ENCODE measurements around the gene NFU1.
"Not testable (repeated sequence)": the region's sequence is repeated elsewhere in the genome, so short reads cannot be mapped to it uniquely, and the experiment has no call there.

NFU1 gene

DNA sequence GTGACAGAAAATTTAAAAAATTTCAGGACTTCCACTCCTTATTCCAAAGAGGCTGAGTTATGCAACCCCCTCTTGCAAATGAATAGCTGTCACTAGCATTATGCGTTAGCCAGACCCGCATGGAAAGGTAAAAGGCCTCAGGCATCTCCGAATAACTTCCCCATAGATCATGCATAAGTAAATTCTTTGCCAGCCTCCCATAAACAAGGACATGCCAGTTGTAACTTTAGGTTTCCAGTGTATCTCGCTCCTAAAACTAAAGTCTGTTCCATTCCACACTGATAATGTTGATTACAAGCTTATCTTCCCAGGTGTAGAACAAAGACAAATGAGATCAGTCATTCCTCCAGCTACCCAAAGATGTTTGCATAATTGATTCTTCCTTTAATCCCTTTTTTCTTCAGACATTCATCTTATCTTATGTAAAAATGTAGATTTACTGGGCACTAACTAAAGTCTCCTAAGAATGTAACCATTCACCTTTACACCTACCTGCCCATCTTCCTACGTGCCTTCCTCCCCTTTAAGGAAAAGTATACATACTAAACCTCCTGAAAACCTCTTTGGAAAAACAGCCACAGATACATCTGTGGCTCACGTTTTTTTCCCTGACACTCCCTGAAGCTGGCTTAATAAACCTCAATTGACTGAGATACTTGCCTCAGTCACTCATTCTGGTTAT lies 13.6 kb upstream of the NFU1 start:
- DNase-seq = no peak

DNA sequence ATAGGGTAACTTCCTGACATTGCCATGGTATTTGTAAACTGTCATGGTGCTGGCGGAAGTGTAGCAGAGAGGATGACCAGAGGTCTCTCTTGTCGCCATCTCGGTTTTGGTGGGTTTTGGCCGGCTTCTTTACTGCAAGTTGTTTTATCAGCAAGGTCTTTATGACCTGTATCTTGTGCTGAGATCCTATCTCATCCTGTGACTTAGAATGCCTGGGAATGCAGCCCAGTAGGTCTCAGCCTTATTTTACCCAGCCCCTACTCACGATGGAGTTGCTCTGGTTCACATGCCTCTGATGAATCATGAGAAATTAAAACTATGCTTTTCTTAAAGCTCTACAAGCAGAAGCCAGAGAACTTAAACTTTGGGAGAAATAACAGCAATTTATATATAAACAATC lies 12.7 kb upstream of the NFU1 start:
- no peak for DNase-seq

DNA sequence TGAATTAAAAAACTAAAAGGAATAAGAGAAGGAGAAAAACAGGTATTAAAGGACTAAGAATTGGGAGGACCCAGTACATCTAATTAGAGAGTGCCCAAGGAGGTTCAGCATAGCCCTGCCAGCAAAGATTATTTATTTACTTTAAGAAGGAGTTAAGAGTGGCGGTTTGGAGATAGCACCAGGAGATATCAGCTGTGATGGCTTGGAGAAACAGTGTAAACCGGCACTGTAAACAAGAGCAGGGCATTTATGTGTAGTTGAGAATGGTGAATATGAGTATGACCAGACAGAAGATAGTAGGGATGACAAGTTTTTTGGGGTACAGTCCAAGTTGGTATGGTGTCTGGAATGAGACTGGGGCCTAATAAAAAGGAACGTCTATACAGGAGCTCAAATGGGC lies 6.4 kb upstream of the NFU1 start:
- not testable (repeated sequence) for DNase-seq

DNA sequence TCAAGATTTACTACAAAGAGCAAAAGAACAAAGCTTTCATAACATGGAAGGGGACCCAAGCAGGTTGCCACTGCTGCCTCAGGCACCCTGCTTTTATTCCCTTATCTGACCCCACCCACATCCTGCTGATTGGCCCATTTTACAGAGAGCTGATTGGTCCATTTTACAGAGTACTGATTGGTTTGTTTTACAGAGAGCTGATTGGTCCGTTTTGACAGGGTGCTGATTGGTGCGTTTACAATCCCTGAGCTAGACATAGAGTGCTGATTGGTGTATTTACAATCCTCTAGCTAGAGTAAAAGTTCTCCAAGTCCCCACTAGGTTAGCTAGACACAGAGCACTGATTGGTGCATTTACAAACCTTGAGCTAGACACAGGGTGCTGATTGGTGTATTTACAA lies 2.3 kb upstream of the NFU1 start:
- peak; percentile 8 for DNase-seq

DNA sequence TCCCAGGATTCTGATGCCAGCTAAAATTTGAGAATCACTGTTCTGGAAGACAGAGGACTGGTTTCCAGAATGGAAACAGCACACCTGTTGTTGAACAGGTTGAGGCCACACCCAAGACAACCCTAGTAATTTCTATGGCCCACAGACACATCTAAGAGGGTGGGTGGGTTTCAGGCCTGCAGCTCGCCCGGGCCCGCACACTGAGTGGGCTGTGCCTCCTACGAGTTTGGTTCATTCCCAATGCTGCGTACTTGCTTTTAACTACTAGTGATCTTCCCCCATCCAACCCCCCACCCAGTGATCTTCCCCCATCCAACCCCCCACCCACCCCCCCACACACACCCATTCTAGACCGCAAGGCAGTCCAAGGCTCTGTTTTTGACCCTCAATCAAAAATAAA lies 1.3 kb upstream of the NFU1 start:
- DNase-seq = no peak

- no peak for DNase-seq
These were observed 518 bp upstream of the NFU1 start for GRCh38 chr2:69437751-69438154.

- DNase-seq = no peak
These were observed 668 bp downstream of the NFU1 start for GRCh38 chr2:69436596-69436937.

GRCh38 chr2:69434753-69435152 lies 2.5 kb downstream of the NFU1 start:
- no peak for DNase-seq

DNA sequence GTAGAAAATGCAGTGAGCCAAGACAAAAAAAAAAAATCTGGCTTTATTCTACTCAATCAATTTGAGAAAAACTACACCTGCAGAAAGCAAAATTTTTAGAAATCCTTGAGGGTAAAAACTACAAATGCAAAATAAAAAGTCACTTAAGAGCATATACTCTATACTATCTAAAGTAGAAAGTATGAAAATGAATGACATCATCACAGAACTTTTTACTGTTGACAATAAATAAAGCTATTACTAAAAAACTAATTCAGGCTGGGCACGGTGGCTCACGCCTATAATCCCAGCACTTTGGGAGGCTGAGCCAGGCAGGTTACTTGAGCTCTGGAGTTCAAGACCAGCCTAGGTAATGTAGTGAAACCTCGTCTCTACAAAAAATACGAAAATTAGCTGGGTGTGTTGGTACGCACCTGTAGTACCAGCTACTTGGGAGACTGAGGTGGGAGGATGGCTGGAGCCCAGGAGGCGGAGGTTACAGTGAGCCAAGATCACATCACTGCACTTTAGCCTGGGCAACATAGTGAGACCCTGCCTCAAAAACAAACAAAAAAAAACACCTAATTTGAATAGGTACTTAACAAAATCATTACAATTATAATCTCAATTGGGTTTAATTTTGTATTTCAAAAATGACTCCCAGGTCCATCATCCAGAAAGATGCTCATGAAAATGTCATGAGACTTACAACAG lies 7.6 kb downstream of the NFU1 start:
- DNase-seq = no peak

DNA sequence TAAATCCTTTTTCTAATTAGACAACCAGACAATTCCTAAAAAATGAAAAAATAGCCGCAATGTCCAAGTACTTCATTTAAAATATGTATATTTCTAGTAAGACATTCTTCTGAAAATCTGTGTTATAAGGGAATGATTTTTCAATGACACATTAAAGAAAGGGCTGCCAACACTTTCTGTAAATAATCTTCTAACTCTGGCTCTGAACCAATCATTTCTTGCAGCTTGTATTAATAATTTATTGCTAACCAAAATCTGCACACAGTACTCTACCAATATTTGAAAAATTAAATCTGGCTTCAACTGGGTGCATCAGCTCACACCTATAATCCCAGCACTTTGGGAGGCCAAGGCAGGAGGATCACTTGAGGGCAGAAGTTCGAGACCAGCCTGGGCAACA lies 8.3 kb downstream of the NFU1 start:
- no peak for DNase-seq

DNA sequence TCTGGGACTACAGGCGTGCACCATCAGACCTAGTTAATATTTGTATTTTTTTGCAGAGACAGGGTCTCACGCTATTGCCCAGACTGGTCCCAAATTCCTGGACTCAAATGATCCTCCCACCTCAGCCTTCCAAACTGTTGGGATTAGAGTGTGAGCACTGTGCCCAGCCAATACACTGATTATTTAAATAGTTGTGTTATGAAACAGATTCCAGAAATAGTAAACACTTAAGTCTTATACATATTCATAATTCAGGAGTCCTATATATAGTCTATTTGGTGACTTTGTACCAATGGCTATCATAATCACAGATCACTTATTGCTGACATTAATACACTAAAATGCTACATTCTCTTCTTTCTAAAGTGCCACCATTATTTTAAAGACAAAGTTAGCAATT lies 12.8 kb downstream of the NFU1 start:
- DNase-seq = no peak

DNA sequence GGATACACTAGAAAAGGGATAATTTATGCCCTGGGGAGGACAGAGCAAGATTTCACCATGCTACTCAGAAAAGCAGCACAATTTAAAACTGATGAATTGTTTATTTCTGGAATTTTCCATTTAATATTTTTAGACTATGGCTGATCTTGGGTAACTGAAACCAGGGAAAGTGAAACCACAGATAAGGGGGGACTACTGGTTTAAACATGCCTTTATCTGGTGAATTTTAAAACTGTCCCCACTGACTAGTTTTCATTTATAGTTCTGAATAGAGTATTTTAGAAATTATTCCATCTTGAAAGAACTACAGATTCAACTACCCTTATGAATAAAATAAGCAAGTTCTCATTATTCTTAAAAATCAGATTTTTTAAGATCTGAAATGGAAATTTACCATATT lies 15.0 kb downstream of the NFU1 start:
- DNase-seq = no peak

- not testable (repeated sequence) for DNase-seq
These were observed 18.1 kb downstream of the NFU1 start for GRCh38 chr2:69419111-69419510.

DNA sequence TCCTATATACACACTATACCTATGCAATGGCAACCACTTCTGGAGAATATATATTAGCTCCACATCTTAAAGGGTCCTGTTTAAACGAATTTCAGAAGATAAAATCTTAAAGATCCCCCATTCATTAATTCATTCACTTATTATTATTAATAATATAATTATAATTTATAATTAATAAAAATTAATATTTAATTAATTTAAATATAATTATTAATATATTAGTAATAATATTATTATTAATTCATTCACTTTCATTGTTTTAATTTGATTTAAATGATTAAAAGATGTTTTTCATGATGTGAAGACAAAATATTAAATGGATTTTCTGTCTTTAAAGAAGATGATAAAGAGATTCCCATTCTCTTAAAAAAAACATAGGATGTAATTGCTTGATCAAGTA lies 21.1 kb downstream of the NFU1 start:
- no peak for DNase-seq

- DNase-seq = no peak
These were observed 26.1 kb downstream of the NFU1 start for GRCh38 chr2:69411120-69411519.

DNA sequence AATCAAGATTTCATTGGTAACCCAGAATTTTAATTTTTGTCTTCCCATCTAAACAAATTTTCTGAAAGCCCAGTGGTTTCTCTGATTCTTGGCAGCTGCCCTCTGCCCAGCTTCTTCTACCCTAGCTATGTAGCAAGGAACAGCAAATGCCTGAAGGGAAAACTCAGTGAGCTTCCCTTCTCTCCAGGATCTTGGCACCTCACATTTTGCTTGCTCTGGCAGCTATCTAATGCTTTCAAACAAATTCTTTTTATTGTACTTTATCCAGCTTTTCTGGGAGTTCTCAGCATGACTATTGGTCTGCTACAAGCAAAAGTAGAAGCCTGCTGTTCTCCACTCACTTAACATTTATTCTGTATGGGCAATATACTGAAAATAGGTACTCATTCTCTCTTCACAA lies 31.9 kb downstream of the NFU1 start:
- DNase-seq = no peak

- no peak for DNase-seq
These were observed 37.1 kb downstream of the NFU1 start for GRCh38 chr2:69400121-69400520.

- no peak for DNase-seq
These were observed 40.0 kb downstream of the NFU1 start for GRCh38 chr2:69397234-69397633.

- no peak for DNase-seq
These were observed 41.4 kb downstream of the NFU1 start for GRCh38 chr2:69395866-69396265.

- DNase-seq = no peak
These were observed 43.3 kb downstream of the NFU1 start for GRCh38 chr2:69393963-69394362.

- DNase-seq = no peak
These were observed 46.8 kb downstream of the NFU1 start for GRCh38 chr2:69390471-69390870.

DNA sequence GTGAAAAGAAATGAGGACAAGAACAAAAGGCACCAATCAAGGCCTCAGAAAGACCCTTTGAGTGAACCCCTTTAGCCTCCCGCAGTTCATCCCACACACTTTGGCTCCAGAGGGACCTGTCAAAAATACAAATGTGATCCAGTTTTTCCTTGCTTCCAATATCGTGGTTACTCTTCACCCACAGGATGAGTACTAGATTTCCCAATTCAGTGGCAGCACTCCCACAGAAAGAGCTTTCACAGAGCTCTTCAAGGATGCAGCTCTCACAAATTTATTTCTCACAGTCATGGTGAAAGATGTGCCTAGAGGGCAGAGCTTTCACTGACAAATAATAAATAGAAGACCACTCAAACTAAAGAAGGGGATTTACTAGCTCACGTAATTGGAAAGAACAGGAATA lies 47.2 kb downstream of the NFU1 start:
- no peak for DNase-seq

DNA sequence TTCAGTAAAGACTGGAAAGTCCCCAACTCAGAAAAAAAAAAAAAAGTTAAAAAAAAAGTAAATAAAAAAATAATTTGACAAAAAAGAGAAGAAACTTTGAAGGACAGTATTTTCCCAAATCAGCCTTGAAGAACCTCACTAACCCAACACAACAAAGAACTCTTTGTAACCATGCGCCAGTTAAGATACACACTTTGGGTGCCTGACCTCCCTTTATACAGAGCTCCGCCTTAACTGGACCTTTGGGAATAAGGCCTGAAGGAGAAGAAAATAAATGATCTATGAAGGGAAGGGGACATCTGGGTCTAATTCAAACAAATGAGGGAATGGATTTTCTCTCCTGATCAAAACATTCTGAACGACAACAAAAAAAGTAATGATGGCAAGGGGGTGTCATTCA lies 48.0 kb downstream of the NFU1 start:
- DNase-seq = no peak

- DNase-seq = no peak
These were observed 49.3 kb downstream of the NFU1 start for GRCh38 chr2:69387770-69388481.
